HepG2 (cell line): ENCODE results near the gene FNDC7.

Experiments
- FOXK2 ChIP-seq: fragments of 450-650 bp; IDR thresholded peaks from 2 replicates; pipeline ENCODE4 v1.6.1; 2016
- GRHL1 ChIP-seq: sonication (generic); formaldehyde crosslinking; conservative IDR thresholded peaks from 2 replicates; pipeline ENCODE4 v1.8.0; 2022; ENCODE audit warnings: missing genetic modification reagents
- REPIN1 ChIP-seq: sonication (generic); formaldehyde crosslinking; IDR thresholded peaks from 2 replicates; pipeline ENCODE4 v1.8.0; 2022; ENCODE audit warnings: missing genetic modification reagents, low read depth, mild to moderate bottlenecking, borderline replicate concordance
- ZFX ChIP-seq: sonication (generic); formaldehyde crosslinking; IDR thresholded peaks from 2 replicates; pipeline ENCODE4 v1.4.0; 2020; ENCODE audit warnings: mild to moderate bottlenecking, low read depth, missing genetic modification reagents, moderate library complexity
- ZNF276 ChIP-seq: sonication (generic); formaldehyde crosslinking; IDR thresholded peaks from 2 replicates; pipeline ENCODE4 v1.4.0; 2020; ENCODE audit warnings: mild to moderate bottlenecking, low read depth, missing genetic modification reagents
- ZNF580 ChIP-seq: IDR thresholded peaks from 2 replicates; pipeline ENCODE4 v1.6.1; 2016; ENCODE audit warnings: low read depth, borderline replicate concordance

GRCh38 chr1:108791790-108792189, 79.1 kb downstream of the FNDC7 start:
- TF ChIP-seq FOXK2 (no peak), GRHL1 (CRISPR knock-in tag) (no peak), ZNF276 (no peak), ZNF580 (CRISPR knock-in tag) (no peak), ZFX (CRISPR knock-in tag) (no peak), REPIN1 (CRISPR knock-in tag) (no peak)
